ENCODE measurements around the gene TNRC18.
A peak's percentile ranks its signal among the peaks of the same experiment; 100 is the strongest.
"Not testable (repeated sequence)": the region's sequence is repeated elsewhere in the genome, so short reads cannot be mapped to it uniquely, and the experiment has no call there.

Gene TNRC18

DNA sequence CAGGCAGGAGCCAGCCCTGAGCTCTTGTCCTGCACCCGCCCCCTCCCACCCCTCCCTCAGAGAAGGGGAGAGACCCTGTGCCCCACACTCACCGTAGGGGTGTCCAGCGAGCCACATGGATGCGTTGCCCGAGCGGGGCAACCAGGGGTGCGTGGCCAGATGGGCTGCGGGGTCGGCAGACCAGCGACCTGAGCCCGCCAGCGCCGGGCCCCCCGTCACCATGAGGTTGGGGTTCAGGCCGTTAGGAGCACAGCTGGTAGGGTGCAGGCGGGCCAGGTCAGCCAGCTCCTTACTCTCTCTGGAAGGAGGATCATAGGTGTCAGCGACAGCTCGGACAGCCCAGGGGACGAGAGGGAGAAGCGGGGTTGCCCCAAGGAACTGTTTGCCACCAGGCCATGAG is 46.4 kb downstream of the TNRC18 start:
- DNase-seq (ENCODE audit: low read depth in 2 of 2), result no peak

DNA sequence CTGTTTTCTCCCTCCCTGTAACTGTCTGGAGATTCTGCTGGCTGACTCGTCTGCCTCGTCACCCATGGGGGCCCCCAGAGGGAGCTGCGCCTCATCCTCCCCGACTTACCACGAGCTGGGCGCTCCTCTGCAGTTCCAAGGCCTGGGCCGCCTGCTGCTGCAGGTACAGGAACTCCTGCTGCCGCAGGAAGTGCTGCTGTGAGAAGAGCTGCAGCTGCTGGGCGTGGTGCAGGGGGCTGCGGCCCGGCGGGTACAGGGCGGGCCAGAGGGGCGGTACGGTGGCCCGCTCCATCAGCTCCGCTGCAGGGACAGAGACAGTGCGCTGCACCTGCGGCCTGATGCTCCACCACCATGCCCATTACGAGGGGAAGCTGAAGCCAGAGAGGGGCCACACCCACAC is 47.7 kb downstream of the TNRC18 start:
- DNase-seq (ENCODE audit: low read depth in 2 of 2), result no peak

GRCh38 chr7:5374464-5374863 is 49.2 kb downstream of the TNRC18 start:
- no peak for DNase-seq (ENCODE audit: low read depth in 2 of 2)

- no peak for DNase-seq (ENCODE audit: low read depth in 2 of 2)
Measured at GRCh38 chr7:5373300-5373699, 50.3 kb downstream of the TNRC18 start.

DNA sequence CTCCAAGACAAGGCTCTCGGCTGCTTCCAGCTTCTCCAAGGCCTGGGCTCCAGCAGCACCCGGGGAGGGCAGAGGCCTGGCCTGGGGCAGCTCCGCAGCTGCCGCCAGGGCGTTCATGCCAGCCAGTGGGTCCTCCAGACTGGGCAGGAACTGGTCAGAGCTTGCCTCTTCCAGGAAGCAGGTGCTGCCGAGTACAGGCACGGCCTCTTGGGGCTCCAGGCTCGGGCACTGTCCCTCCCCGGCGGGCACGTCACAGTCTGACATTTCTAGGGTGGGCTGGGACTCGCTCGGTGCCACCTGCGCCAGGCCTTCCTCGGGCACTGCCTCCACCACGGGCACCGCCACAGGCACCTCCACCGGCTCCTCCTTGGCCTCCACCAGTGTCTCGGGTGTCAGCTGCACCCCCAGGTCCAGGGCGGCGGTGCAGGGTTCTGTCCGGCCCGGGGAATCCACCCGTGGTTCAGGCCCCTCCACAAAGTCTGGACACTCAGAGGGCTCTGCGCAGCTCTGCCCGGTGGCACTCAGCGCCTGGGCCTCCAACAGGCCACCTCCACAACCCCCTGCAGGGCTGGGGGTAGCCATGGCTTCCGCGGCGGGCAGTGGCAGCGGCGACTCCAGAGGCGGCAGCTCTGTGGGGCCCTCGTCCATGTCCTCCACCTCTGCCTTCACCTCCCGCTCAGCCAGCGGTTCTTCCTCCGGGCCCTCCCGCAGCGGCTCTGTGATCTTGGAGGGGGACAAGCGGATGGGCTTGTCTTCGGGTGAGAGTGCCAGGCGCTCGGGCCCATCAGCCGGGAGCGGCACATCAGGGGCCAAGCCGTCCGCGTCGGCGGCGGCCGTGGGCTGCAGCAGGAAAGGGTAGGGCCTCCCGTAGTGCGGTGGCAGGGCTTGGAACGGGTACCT is 52.9 kb downstream of the TNRC18 start:
- no peak for DNase-seq (ENCODE audit: low read depth in 2 of 2)

GRCh38 chr7:5367661-5368060 is 56.0 kb downstream of the TNRC18 start:
- no peak for DNase-seq (ENCODE audit: low read depth in 2 of 2)

DNA sequence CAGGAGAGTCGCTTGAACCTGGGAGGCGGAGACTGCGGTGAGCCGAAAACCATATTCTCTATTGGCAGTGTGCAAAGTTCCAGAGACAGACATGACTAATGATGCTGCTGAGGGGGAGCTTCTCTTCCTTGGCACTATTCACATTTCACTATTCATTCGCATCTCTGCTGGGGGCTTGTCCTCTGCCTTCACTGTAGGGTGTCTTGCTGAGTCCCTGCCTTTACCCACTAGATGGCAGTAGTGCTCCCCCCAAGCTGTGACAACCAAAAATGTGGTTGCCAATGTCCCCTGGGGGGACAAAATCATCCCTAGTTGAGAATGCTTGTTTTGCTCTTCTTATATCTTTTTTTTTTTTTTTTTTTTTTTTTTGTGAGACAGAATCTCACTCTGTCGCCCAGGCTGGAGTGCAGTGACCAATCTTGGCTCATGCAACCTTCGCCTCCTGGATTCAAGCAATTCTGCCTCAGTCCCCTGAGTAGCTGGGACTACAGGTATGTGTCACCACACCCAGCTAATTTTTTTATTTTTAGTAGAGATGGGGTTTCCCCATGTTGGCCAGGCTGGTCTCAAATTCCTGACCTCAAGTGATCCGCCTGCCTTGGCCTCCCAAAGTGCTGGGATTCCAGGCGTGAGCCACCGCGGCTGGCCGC is 57.5 kb downstream of the TNRC18 start:
- peak; percentile 11 to 44 for DNase-seq (ENCODE audit: low read depth in 2 of 2)

DNA sequence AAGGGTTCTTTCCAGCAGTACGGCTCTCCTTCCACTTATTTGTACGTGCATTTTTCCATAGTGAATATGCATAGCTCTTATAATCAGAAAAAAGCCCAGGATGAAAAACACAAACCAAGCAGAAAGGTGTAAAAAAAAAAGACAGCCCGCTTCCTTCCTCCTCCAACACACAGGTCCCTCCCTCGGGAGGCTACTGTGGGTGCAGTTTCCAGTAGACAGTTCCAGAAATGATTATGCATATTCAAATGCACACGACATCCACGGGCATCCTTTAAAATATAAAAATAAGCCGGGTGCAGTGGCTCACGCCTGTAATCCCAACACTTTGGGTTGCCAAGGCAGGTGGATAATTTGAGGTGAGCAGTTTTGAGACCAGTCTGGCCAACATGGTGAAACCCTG is 59.9 kb downstream of the TNRC18 start:
- DNase-seq (ENCODE audit: low read depth in 2 of 2), result no peak

DNA sequence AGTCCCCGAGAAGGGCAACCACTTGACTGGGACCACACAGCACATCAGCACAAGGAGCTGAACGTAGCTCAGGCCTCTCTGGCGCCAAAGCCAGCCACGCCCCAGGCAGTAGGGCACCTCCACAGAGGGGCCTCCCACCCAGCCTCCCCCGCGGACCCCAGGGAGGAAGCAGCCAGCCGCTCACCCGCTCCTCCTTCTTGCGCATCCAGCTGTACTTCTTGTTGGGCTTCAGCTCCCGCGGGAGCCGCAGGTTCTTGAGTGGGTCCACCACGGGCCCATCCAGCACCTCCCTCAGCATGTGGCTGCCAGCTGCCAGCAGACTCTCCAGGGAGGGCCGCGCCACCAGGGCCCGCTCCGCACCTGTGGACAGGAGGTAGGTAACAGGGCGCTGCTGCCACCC is 61.2 kb downstream of the TNRC18 start:
- no peak for DNase-seq (ENCODE audit: low read depth in 2 of 2)

- no peak for DNase-seq (ENCODE audit: low read depth in 2 of 2)
Measured at GRCh38 chr7:5361446-5362127, 62.0 kb downstream of the TNRC18 start.

GRCh38 chr7:5360971-5361370 is 62.7 kb downstream of the TNRC18 start:
- DNase-seq (ENCODE audit: low read depth in 2 of 2), result no peak

GRCh38 chr7:5360451-5360850 is 63.2 kb downstream of the TNRC18 start:
- DNase-seq (ENCODE audit: low read depth in 2 of 2), result no peak

DNA sequence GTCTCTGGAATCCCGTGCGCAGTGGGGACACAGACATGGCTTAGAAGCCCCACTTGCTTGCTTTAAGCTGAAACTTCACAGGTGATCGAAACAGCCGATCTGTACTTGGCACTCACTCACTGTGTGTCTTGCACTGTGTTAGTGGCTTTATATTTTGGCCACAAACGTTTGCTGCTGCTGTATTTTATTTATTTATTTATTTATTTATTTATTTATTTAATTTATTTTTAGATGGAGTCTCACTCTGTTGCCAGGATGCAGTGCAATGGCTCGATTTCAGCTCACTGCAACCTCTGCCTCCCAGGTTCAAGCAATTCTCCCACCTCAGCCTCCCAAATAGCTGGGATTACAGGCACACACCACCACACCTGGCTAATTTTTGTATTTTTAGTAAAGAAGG is 63.6 kb downstream of the TNRC18 start:
- DNase-seq (ENCODE audit: low read depth in 2 of 2), result not testable (repeated sequence)

DNA sequence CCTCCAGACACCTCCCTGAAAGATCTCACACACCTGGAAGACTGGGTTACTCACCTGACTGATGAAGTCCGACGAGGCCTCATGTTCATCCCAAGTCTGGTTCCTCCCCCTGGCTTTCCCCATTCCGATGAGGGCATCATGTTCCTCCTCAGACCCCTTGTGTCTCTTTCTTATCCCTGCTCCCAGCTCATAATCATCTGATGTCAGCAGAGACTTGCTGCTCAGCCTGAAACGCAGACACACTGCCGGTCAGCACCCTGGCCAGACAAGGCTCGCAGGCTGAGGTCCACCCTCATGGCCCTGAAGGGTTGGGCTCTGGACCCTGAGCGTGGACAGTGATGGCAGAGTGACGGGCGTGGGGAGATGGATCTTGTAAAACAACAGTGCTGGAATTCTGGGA is 64.3 kb downstream of the TNRC18 start:
- DNase-seq (ENCODE audit: low read depth in 2 of 2), result no peak

DNA sequence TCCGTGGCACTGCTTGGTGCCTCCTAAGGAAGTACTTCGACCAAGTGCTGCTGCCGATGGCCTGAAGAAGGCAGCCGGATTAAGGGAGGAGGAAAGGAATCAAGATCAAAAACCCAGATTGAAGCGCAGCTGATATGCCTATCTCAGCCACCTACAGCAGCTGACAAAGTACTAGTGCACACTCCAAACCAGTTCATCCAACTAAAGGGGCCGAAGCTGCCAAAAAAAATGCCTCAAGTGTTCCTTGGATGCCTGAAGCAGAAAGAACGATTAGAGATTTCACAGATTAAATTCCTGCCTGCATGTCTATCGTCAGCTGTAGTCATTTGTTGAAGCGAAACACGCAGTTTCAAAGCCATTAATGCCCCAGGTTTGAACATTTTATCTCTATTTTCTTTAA is 65.7 kb downstream of the TNRC18 start:
- DNase-seq (ENCODE audit: low read depth in 2 of 2), result no peak

DNA sequence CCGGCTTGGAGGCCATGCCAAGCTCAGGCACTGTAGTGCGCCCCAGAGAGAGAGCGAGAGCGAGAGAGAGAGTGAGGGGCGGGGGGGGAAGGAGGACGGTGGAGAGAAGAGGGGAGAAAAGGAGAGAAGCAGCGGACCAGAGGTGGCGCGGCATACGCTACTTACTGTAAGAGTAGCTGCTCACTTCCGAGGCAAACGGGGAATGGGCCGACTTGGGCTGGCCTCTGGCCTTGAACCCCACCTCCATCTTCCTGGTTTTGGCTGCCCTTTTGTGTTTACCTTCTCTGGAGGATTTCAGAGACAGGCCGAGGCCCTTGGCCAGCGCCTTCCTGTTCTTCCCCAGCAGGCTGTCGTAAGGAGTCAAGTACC is 66.9 kb downstream of the TNRC18 start:
- no peak for DNase-seq (ENCODE audit: low read depth in 2 of 2)

- no peak for DNase-seq (ENCODE audit: low read depth in 2 of 2)
Measured at GRCh38 chr7:5354460-5355232, 69.0 kb downstream of the TNRC18 start.

- no peak for DNase-seq (ENCODE audit: low read depth in 2 of 2)
Measured at GRCh38 chr7:5352440-5353010, 71.1 kb downstream of the TNRC18 start.

DNA sequence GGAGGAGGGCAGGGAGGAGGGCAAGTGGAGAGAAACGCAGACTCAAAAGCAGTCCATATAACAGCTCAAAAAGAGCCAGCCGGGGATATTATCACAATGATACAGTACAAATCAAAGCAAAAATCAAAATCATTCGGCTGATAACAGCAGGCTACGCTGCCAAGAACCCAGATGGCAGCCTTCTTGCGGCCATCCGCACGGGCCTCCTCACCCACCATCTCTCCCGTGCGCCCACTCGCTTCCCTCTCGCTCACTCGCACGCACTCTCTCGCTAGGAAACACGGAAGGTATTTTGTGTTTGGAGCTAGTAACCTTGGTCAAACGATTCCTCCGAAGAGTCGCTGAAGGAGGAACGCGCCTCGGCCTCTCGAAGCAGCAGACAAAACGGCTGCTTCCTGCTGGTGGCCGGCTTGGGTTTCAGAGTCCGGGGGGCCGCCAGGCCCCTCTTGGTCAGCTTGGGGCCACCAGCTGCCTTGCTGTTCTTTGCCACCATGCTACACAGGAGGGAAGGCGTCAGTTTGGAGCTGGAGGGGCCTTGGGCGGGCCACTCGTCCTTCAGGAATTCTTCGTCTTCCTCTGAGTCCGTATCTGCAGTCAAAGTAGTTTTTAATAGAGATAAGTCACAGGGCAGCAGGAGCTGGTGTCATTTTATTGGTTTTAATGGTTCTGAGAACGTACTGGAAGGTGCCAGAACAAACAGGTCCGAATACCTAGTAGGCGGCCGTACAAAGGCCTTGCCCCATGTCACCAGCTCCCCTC is 71.9 kb downstream of the TNRC18 start:
- DNase-seq (ENCODE audit: low read depth in 2 of 2), result no peak

DNA sequence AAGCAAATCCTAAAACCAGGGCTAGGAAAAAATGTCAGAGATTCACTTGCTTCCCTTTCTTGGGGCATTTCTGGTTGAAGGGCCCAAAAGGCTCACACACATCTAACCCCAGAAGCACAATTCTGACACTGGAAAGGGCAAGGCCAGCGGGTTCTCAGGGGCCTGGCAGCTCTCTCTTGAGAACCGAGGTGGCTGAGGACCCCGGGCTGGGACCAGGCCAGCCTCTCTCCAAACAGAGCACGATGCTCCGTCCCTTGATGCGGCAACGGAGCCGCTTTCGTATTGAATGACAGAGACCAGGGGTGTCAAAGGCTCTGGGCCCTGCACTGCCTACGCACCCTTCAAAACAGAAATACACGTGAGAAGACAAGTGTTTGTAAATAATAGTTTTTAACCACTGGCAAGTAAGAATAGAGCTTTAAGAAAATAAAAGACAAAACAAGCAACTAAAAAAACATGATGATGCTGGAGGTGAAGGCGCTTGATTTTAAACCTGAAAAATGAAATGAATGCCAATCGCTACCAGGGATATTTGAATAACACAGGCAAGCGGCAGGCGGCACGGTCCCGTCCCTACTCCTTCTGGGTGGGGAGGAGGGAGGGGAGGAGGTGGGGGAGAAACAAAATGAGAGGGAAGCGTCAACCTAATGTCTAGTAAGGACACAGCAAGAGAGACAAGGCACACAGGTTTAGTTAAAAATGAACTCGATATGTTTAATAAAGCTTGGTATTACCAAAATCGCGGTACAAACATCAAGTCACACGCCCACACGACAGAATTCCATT is 72.8 kb downstream of the TNRC18 start:
- DNase-seq (ENCODE audit: low read depth in 2 of 2), result no peak
